ENCODE data around the gene PPM1G.

DNA sequence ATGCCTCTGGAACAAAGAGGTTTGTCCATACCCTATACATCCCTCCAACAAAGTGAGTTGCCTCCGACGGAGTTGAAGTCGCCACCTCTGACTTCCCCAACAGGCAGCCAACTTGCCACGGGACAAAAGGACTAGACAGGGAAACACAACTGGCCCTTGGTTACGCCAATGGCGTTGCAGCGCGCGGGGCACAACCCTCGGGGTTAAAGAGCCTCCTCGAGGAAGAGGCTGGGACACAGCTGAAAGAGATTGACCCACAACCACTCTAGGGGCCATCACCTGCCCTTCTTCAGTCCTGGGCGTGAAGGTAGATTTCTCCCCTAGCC, 53.4 kb downstream of the PPM1G start:
- TF ChIP-seq, protein P1, sequence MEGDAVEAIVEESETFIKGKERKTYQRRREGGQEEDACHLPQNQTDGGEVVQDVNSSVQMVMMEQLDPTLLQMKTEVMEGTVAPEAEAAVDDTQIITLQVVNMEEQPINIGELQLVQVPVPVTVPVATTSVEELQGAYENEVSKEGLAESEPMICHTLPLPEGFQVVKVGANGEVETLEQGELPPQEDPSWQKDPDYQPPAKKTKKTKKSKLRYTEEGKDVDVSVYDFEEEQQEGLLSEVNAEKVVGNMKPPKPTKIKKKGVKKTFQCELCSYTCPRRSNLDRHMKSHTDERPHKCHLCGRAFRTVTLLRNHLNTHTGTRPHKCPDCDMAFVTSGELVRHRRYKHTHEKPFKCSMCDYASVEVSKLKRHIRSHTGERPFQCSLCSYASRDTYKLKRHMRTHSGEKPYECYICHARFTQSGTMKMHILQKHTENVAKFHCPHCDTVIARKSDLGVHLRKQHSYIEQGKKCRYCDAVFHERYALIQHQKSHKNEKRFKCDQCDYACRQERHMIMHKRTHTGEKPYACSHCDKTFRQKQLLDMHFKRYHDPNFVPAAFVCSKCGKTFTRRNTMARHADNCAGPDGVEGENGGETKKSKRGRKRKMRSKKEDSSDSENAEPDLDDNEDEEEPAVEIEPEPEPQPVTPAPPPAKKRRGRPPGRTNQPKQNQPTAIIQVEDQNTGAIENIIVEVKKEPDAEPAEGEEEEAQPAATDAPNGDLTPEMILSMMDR (IDR thresholded peaks at IDR 0.05) = no peak
- TF ChIP-seq POLR2A (IDR thresholded peaks at IDR 0.05) (no peak), EP300 (IDR thresholded peaks at IDR 0.05) (no peak)

Measured in ovary (tissue), 3 donors.